Natural killer cell (primary cell): ENCODE results near the gene CHST11. TPM values are rescaled to one million over a fixed set of nuclear protein-coding genes. Genes with fewer than 3 reads are reported as not detected.

ENCODE experiments used
- ATAC-seq, 3 donors: fragments of 150-1000 bp in 2 of 3; fragments of 200-7000 bp in 1 of 3; cut with Tn5 transposase; 1 replicate in 1 of 3; 2 replicates in 2 of 3; pipeline ENCODE4 v1.10.0; 2021; ENCODE audit warnings: mild to moderate bottlenecking in 2 of 3, moderate library complexity in 2 of 3
- DNase-seq, 2 donors: peaks; one replicate each; pipeline versions ENCODE4 v3.0.0 to v3.0.0-alpha.2; 2013 to 2021; ENCODE audit warnings: mixed read lengths in 1 of 2
- H3K27ac ChIP-seq: one replicate; pipeline ENCODE4 v1.5.1; 2013; ENCODE audit warnings: mild to moderate bottlenecking, low read length
- H3K27me3 ChIP-seq: one replicate; pipeline ENCODE4 v1.6.1; 2013; ENCODE audit warnings: low read length; ENCODE audit not compliant: control insufficient read depth, insufficient read depth
- H3K36me3 ChIP-seq: one replicate; pipeline ENCODE4 v1.6.1; 2013; ENCODE audit warnings: low read length; ENCODE audit not compliant: control insufficient read depth, insufficient read depth
- H3K4me1 ChIP-seq: one replicate; pipeline ENCODE4 v1.6.1; 2013; ENCODE audit warnings: low read length; ENCODE audit not compliant: control insufficient read depth, insufficient read depth
- H3K4me3 ChIP-seq: one replicate; pipeline ENCODE4 v1.5.1; 2013; ENCODE audit warnings: low read length
- H3K9me3 ChIP-seq: one replicate; pipeline ENCODE4 v1.6.1; 2013; ENCODE audit warnings: low read length; ENCODE audit not compliant: control insufficient read depth, insufficient read depth
- H3K27ac Mint-ChIP-seq, 2 donors: one replicate each; pipeline ENCODE4 v1.8.0; 2022; ENCODE audit warnings: mild to moderate bottlenecking in 2 of 2, mixed read lengths in 2 of 2, moderate library complexity in 1 of 2
- H3K27me3 Mint-ChIP-seq, 2 donors: one replicate each; pipeline ENCODE4 v1.8.0; 2022; ENCODE audit warnings: low read depth in 2 of 2, mixed read lengths in 2 of 2
- H3K36me3 Mint-ChIP-seq: one replicate; pipeline ENCODE4 v1.8.0; 2022; ENCODE audit warnings: mixed read lengths
- H3K4me1 Mint-ChIP-seq, 2 donors: one replicate each; pipeline ENCODE4 v1.8.0; 2022; ENCODE audit warnings: mixed read lengths in 2 of 2
- H3K4me3 Mint-ChIP-seq: one replicate; pipeline ENCODE4 v1.8.0; 2022; ENCODE audit warnings: mild to moderate bottlenecking, moderate library complexity, mixed read lengths
- H3K9me3 Mint-ChIP-seq, 2 donors: one replicate each; pipeline ENCODE4 v1.8.0; 2022; ENCODE audit warnings: mixed read lengths in 2 of 2
- WGBS: methylation state at CpG from one replicate; pipeline ENCODE4 v1.1.7; 2013; ENCODE audit warnings: missing lambda C conversion rate; ENCODE audit not compliant: insufficient coverage; 5-methylcytosine and 5-hydroxymethylcytosine counted together
- intact Hi-C: fragments of 100-400 bp; cut with micrococcal nuclease; formaldehyde crosslinking; loops from one replicate; pipeline ENCODE4 v1.14.2; 2022
- total RNA-seq, 4 donors: library from RNA; stranded (reverse); fragments of 120-200 nt in 1 of 4; gene quantifications; one replicate each; pipeline versions ENCODE4 v1.2.3 to v1.2.4, GENCODE V29; 2013 to 2022
- TF ChIP-seq, protein P1 (sequence below): fragments of 200-600 bp; IDR thresholded peaks from one replicate; pipeline ENCODE4 v1.8.0; 2022; ENCODE audit warnings: antibody characterized with exemption

The CHST11 gene
- total RNA-seq, 3 donors from 2014 or later (not counting 1 experiment from before 2014, with no cell fraction given): 85.3 to 118 (median 96.1) TPM

DNA sequence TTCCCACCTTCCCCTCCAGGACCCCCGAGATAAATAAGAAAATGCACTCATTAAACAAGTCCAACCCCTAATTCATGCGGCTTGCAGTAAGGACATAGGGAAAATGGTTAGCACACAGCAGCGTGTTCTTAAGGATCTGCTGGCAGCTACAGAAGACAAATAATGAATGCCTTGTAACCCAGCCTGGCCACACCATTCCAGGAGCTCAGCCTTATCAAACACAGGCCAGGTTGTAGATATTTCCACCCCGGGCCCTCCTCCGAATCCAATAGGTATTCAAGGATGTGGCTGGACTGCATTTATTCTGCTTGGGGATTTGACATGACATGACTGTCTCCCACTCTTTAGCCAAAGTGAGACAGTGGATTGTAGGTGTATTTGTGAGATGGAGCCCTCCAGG lies 256.2 kb downstream of the CHST11 start:
- Mint-ChIP-seq H3K27me3 (no peaks in the 10 kb centered on the region), H3K4me1 (peaks cover 40 to 69% of the 10 kb centered on the region in 2 donors), H3K36me3 (no peaks in the 10 kb centered on the region), H3K4me3 (no peak overlapping the region), H3K9me3 (no peaks in the 10 kb centered on the region), H3K27ac (peak overlapping the region in 1 of 2 donors; percentile 7)
- no peaks in the 10 kb centered on the region for H3K36me3 ChIP-seq
- peaks cover 10% of the 10 kb centered on the region for H3K4me1 ChIP-seq
- no peaks in the 10 kb centered on the region for H3K27me3 ChIP-seq
- WGBS: 97% methylated on average over 5 of the region's 5 CpGs
- no peaks in the 10 kb centered on the region for H3K9me3 ChIP-seq
- H3K27ac ChIP-seq: no peak overlapping the region
- ATAC-seq (no peak), DNase-seq (no peak)
- intact Hi-C loops: no loop called here
- H3K4me3 ChIP-seq: no peak overlapping the region
- TF ChIP-seq, protein P1, sequence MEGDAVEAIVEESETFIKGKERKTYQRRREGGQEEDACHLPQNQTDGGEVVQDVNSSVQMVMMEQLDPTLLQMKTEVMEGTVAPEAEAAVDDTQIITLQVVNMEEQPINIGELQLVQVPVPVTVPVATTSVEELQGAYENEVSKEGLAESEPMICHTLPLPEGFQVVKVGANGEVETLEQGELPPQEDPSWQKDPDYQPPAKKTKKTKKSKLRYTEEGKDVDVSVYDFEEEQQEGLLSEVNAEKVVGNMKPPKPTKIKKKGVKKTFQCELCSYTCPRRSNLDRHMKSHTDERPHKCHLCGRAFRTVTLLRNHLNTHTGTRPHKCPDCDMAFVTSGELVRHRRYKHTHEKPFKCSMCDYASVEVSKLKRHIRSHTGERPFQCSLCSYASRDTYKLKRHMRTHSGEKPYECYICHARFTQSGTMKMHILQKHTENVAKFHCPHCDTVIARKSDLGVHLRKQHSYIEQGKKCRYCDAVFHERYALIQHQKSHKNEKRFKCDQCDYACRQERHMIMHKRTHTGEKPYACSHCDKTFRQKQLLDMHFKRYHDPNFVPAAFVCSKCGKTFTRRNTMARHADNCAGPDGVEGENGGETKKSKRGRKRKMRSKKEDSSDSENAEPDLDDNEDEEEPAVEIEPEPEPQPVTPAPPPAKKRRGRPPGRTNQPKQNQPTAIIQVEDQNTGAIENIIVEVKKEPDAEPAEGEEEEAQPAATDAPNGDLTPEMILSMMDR: no peak

DNA sequence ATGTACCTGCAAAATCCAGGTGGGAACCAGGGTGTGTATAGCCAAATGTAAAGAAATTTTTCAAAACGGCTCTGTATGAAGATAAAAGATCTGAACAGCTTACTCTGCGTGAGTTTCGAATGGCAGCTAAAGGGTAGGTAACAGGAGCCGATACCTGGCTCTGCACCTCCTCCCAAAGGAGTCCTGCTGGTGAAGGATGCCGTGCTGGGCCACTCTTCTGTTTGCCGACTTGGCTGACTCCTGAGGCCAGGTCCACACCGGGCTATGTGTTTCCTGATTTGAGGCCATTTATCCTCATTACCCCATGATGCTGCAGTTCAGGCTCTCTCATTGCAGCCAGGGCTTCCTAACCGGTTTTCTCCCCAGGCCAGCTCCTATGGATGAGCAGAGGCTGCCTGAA lies 256.7 kb downstream of the CHST11 start:
- H3K4me1 Mint-ChIP-seq: peaks cover 39 to 70% of the 10 kb centered on the region in 2 donors
- H3K9me3 Mint-ChIP-seq: no peaks in the 10 kb centered on the region
- Histone ChIP-seq H3K4me1 (peaks cover 10% of the 10 kb centered on the region), H3K27me3 (no peaks in the 10 kb centered on the region), H3K9me3 (no peaks in the 10 kb centered on the region), H3K36me3 (no peaks in the 10 kb centered on the region), H3K27ac (no peak overlapping the region), H3K4me3 (no peak overlapping the region)
- DNase-seq (no peak), ATAC-seq (no peak)
- WGBS: 92% methylated on average over 8 of the region's 8 CpGs
- H3K4me3 Mint-ChIP-seq: no peak overlapping the region
- TF ChIP-seq, protein P1: no peak
- intact Hi-C loops: no loop called here
- H3K27me3 Mint-ChIP-seq: no peaks in the 10 kb centered on the region
- peak overlapping the region; percentile 7 to 53 for H3K27ac Mint-ChIP-seq
- no peaks in the 10 kb centered on the region for H3K36me3 Mint-ChIP-seq

DNA sequence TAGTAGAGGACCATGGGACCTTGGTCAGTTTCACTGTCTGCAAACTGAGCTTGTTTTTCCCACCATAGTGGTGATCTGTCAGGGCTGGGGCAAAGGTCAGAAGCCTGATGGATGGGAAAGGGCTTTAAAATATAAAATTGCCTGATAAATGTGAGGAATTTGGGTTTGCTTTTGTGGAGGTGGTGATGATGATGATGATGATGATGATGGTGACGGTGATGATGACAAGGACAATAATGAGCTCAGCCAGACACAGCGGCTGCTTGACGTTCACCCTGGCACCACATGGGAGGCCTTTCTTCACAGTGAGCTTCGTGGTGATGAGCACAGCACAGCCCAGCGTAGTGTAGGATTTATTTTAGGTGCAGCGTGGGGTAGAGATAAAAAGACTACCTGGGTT lies 257.6 kb downstream of the CHST11 start:
- TF ChIP-seq, protein P1: no peak
- no peaks in the 10 kb centered on the region for H3K27me3 Mint-ChIP-seq
- H3K4me3 Mint-ChIP-seq: no peak overlapping the region
- H3K4me1 Mint-ChIP-seq: peaks cover 34 to 68% of the 10 kb centered on the region in 2 donors
- Histone ChIP-seq H3K4me1 (peaks cover 10% of the 10 kb centered on the region), H3K4me3 (no peak overlapping the region), H3K9me3 (no peaks in the 10 kb centered on the region), H3K27ac (no peak overlapping the region), H3K27me3 (no peaks in the 10 kb centered on the region), H3K36me3 (no peaks in the 10 kb centered on the region)
- no peaks in the 10 kb centered on the region for H3K36me3 Mint-ChIP-seq
- no peak for DNase-seq
- 94% methylated on average over 6 of the region's 6 CpGs for WGBS
- H3K9me3 Mint-ChIP-seq: no peaks in the 10 kb centered on the region
- H3K27ac Mint-ChIP-seq: peak overlapping the region; percentile 5 to 53
- intact Hi-C loops: no loop called here
- no peak for ATAC-seq

DNA sequence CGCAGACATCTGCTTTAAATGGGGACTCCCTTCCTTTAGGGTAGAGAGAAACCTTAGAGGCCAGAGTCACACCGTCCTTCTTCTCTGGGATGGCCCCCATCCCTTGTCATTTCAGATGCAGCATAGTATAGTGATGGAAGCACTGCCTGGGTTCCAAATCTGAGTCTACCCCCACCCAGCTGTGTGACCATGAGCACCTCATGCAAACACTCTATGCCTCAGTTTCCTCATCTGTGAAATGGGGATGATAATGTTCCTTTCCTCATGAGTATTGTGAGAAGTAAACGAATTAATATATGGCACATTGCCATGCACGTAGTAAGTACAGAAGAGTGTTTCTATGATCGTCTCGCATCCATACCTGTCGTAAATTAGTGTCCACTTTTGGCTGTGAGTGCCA lies 259.4 kb downstream of the CHST11 start:
- intact Hi-C loops: no loop called here

More for the DNA sequence above, 259.4 kb downstream of the CHST11 start:
- no peaks in the 10 kb centered on the region for H3K27me3 ChIP-seq
- peaks cover 40 to 73% of the 10 kb centered on the region in 2 donors for H3K4me1 Mint-ChIP-seq
- TF ChIP-seq, protein P1: no peak
- DNase-seq: no peak
- no peak overlapping the region for H3K27ac ChIP-seq
- H3K4me3 ChIP-seq: no peak overlapping the region
- no peaks in the 10 kb centered on the region for H3K36me3 ChIP-seq
- peaks cover 28% of the 10 kb centered on the region for H3K4me1 ChIP-seq
- no peak overlapping the region for H3K4me3 Mint-ChIP-seq
- H3K27me3 Mint-ChIP-seq: no peaks in the 10 kb centered on the region
- WGBS: 96% methylated on average over 7 of the region's 7 CpGs
- no peak for ATAC-seq
- no peaks in the 10 kb centered on the region for H3K9me3 ChIP-seq
- no peaks in the 10 kb centered on the region for H3K9me3 Mint-ChIP-seq
- no peaks in the 10 kb centered on the region for H3K36me3 Mint-ChIP-seq
- H3K27ac Mint-ChIP-seq: peak overlapping the region in 1 of 2 donors; percentile 53
